ENCODE results near the gene C1RL.

C1RL gene

GRCh38 chr12:7092229-7092985 lies 16.6 kb downstream of the C1RL start, which contains the start of gene C1R:
Gene C1R (minus strand): TSS chr12:7092445. CDS start chr12:7092388, 57 bp downstream.
- peak; percentile 32 for DNase-seq (ENCODE audit: low read depth)

- no peak for DNase-seq (ENCODE audit: low read depth)
These were observed 17.3 kb downstream of the C1RL start for GRCh38 chr12:7091660-7092228.

- no peak for DNase-seq (ENCODE audit: low read depth)
These were observed 17.8 kb downstream of the C1RL start for GRCh38 chr12:7091171-7091570.

- no peak for DNase-seq (ENCODE audit: low read depth)
These were observed 18.6 kb downstream of the C1RL start for GRCh38 chr12:7090222-7090998.

- DNase-seq (ENCODE audit: low read depth), result no peak
These were observed 19.7 kb downstream of the C1RL start for GRCh38 chr12:7089196-7089871.

DNA sequence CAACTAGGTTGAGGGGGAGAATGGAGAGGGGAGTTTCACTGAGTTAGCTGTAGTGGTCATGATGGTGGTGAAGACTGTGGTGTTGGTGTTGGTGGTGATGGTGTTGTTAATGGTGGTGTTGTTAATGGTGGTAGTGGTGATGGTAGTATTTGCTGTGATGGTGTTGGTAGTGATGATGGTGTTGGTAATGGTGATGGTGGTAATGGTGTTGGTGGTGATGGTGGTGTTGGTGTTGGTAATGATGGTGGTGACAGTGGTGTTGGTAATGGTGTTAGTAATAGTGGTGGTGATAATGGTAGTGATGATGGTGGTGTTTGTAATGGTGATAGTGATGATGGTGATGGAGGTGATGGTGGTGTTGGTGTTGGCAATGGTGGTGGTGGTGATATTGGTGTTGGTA lies 25.9 kb downstream of the C1RL start:
- DNase-seq (ENCODE audit: low read depth), result no peak

DNA sequence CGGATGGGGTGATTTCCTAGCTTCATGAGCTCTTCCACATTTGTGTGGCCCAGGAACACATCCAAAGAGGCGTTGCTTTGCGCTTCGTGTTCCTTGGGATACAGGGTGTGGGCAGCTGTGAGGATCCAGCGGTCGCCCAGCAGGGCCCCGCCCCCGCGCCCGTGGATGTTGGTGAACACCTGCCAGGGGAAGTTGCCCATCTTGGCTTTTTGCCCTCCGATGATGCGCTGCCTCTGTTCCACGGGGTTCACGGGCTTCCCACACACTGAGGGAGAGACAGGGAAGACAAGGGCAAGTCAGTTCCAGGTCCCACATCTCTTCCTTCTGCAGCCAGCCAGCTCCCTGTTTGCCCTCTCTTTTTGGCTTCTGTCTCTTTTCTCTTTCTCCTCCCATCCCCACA lies 28.0 kb downstream of the C1RL start:
- no peak for DNase-seq (ENCODE audit: low read depth)

DNA sequence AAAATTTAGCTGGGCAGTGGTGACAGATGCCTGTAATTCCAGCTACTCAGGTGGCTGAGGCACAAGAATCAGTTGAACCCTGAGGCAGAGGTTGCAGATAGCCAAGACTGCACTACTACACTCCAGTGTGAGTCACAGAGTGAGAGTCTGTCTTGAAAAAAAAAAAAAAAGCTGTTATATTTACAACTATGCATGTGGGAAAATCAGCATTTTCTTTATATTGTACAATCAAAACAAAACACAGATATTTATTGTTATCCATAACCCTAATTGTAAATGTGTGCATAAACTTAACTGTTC lies 29.2 kb downstream of the C1RL start:
- DNase-seq (ENCODE audit: low read depth), result no peak

DNA sequence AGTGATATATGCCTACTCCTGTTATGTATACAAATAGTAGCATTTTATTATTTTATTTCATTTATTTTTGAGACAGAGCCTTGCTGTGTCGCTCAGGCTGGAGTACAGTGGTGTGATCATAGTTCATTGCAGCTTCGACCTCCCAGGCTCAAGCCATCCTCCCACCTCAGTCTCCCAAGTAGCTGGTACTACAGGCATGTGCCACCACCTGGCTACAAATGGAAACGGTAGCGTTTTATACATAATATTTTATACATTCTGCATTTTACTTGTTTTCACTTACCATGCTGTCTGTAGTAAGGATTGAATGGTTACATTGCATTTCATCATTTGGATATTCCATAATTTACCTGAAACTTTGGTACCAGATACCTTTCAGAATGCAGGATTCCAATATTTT lies 30.9 kb downstream of the C1RL start:
- no peak for DNase-seq (ENCODE audit: low read depth)

GRCh38 chr12:7076493-7076892 lies 32.5 kb downstream of the C1RL start:
- DNase-seq (ENCODE audit: low read depth), result no peak

DNA sequence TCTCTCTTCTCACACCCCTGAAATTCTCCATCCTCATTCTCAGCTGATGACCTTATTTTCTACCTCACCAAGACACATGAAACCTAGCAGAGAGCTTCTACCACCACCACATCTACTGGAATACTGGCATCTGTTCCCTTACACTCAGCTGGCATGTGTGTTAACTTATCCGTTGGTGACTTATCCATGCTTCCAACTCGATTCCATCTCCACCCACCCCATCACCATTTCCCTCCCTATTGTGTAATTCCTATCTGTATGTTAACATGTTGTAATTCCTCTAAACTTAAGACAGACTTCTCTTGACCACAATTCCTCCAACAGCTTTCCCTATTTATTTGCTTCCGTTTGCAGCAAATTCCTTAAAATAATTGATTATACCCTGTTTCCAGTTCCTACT lies 33.1 kb downstream of the C1RL start:
- no peak for DNase-seq (ENCODE audit: low read depth)

- DNase-seq (ENCODE audit: low read depth), result no peak
These were observed 33.5 kb downstream of the C1RL start for GRCh38 chr12:7075518-7075917.

DNA sequence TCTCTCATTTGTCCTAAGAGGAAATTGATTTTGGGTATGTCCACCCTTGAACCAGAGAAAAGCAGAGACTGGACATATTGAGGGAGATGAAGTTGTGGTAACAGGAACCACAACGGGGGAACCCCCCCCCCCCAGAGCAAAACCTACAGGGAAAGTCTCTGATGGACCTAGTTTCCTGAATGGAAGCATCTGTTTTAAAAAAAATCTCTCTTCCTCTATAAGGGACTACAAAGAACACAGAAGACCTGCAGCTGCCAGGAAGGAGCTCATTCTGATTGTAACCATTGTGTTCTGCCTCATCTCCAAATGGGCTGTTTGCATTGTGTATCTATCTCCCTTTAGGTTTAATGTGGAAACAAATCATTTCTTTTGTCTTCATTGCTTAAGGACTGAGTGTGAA lies 35.1 kb downstream of the C1RL start:
- no peak for DNase-seq (ENCODE audit: low read depth)

GRCh38 chr12:7072554-7072953 lies 36.5 kb downstream of the C1RL start:
- no peak for DNase-seq (ENCODE audit: low read depth)

DNA sequence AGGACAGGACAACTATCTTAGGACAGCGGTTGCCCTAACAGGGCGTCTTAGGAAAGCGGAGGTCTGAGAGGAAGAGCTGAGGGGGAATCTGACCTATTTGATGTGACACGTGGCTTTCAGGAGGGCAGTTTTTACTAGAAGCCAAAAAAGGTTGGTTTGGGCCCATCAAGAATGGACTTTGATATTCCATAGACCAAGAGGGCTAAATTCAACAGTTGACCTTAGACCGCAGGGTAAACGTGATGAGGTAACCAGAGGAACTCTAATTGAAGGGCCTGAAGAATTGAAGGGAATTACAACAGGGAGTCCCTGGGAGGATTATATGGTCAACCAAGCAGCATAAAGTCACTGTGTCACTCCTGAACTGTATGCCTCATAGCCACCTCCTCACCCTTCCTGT lies 37.0 kb downstream of the C1RL start:
- DNase-seq (ENCODE audit: low read depth), result no peak

GRCh38 chr12:7069386-7069785 lies 39.6 kb downstream of the C1RL start:
- DNase-seq (ENCODE audit: low read depth), result no peak

DNA sequence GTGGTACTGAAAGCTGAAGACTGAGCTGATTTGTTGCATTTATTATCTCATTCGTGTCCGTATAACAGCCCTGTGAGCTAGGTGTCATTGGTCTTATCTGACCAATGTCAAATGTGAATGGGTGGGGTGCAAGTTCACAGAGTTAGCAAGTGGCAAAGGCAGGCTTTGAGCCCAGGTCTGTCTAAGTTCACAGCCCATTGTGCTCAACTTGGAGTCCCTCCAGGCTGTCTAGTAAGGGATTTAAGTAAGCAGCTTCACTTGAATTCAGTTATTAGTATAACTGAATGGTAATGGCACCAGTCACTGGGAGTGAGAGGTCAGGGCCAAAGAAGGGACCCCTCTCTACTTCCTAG lies 40.0 kb downstream of the C1RL start:
- DNase-seq (ENCODE audit: low read depth), result no peak

GRCh38 chr12:7068240-7068993 lies 40.6 kb downstream of the C1RL start:
- DNase-seq (ENCODE audit: low read depth), result no peak

DNA sequence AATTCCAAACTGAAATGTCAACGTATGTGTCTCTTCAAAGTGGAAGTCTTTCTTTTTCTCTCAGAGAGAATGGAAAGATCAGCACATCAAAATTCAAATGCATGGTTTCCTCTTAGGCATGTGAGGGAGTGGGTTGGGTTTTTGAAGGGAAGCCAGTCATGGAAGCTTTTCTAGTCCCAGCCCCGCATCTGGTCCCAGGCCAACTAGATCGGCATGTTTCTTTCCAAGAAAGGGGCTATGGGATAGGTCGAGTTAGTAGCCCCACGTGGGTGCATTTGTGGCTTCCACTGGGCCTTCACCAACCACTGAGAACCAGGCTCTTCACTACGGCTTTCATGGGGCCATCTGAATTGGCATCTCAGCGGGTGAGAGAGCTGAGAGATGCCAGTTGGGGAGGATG lies 41.9 kb downstream of the C1RL start:
- DNase-seq (ENCODE audit: low read depth), result no peak

GRCh38 chr12:7066596-7066995 lies 42.4 kb downstream of the C1RL start:
- DNase-seq (ENCODE audit: low read depth), result no peak

DNA sequence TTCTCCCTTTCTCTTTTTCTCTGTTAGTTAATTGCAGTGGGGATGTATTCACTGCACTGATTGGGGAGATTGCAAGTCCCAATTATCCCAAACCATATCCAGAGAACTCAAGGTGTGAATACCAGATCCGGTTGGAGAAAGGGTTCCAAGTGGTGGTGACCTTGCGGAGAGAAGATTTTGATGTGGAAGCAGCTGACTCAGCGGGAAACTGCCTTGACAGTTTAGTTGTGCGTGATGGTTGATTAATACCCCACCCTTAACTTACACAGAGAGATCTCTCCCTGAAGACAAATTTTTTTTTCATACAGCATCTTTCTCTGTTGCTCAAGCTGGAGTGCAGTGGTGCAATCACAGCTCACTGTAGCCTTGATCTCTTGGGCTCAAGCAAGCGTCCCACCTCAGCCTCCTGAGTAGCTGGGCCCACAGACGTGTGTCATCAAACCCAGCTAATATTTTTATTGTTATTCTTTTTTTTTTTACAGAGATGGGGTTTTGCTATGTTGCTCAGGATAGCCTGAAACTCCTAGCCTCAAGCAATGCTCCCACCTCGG lies 43.9 kb downstream of the C1RL start:
- no peak for DNase-seq (ENCODE audit: low read depth)

DNA sequence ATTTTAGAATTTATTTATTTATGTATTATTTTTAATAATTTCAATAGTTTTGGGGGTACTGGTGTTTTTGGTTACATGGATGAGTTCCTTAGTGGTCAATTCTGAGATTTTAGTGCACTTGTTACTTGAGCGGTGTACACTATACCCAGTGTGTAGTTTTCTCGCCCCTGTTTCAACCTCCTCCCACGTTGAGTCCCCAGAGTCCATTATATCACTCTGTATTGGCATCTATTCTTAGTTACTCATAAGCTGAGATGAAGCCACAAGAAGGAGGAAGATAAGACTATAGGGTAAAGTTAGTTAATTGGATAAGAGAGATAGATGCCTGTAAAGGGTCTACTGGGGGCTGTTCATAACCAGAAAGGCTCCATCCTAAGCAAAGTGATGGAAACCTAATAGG lies 44.5 kb downstream of the C1RL start:
- DNase-seq (ENCODE audit: low read depth), result no peak
